Stimulated activated memory B cell treated with anti-CD40 and anti-IgM and Interleukin-4, amounts not matched to agents 10 μg/mL and 1 μg/mL and 100 μg/mL, for 72 hours (primary cell): ENCODE measurements around the gene NR3C1.
A peak's percentile ranks its signal among the peaks of the same experiment; 100 is the strongest.

Source experiments
- ATAC-seq: fragments of 150-1000 bp; cut with Tn5 transposase; 2 replicates; pipeline ENCODE4 v1.10.0; 2021
- H3K27ac Mint-ChIP-seq: one replicate; pipeline ENCODE4 v1.8.0; 2022; ENCODE audit warnings: mild to moderate bottlenecking, mixed read lengths
- H3K27me3 Mint-ChIP-seq: one replicate; pipeline ENCODE4 v1.8.0; 2022; ENCODE audit warnings: mixed read lengths
- H3K36me3 Mint-ChIP-seq: one replicate; pipeline ENCODE4 v1.8.0; 2022; ENCODE audit warnings: mixed read lengths
- H3K4me1 Mint-ChIP-seq: one replicate; pipeline ENCODE4 v1.8.0; 2022; ENCODE audit warnings: mixed read lengths
- H3K4me3 Mint-ChIP-seq: one replicate; pipeline ENCODE4 v1.8.0; 2022; ENCODE audit warnings: mild to moderate bottlenecking, moderate library complexity, mixed read lengths
- H3K9me3 Mint-ChIP-seq: one replicate; pipeline ENCODE4 v1.8.0; 2022; ENCODE audit warnings: mixed read lengths

Gene NR3C1

DNA sequence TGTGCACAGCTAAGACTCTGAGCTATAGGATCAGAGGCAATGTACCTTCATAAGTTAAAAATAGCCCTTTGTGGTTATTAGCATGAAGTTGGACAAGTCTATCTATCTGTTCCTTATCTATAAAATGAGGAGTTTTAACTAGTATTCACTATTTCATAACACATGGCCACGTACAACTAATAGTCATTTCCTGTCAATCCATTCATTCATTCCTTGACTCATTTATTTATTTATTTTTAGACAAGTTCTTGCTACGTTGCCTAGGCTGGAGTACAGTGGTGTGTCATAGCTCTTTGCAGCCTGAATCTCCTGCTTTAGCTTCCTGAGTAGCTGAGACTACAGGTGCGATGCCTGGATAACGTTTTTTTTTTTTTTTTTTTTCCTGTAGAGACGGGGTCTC, 92.1 kb downstream of the NR3C1 start:
- H3K9me3 Mint-ChIP-seq = no peaks in the 10 kb centered on the region
- ATAC-seq = no peak
- H3K36me3 Mint-ChIP-seq = peaks cover 65% of the 10 kb centered on the region
- peaks cover 29% of the 10 kb centered on the region for H3K4me1 Mint-ChIP-seq
- H3K27me3 Mint-ChIP-seq = no peaks in the 10 kb centered on the region
- H3K4me3 Mint-ChIP-seq = no peak overlapping the region
- no peak overlapping the region for H3K27ac Mint-ChIP-seq

DNA sequence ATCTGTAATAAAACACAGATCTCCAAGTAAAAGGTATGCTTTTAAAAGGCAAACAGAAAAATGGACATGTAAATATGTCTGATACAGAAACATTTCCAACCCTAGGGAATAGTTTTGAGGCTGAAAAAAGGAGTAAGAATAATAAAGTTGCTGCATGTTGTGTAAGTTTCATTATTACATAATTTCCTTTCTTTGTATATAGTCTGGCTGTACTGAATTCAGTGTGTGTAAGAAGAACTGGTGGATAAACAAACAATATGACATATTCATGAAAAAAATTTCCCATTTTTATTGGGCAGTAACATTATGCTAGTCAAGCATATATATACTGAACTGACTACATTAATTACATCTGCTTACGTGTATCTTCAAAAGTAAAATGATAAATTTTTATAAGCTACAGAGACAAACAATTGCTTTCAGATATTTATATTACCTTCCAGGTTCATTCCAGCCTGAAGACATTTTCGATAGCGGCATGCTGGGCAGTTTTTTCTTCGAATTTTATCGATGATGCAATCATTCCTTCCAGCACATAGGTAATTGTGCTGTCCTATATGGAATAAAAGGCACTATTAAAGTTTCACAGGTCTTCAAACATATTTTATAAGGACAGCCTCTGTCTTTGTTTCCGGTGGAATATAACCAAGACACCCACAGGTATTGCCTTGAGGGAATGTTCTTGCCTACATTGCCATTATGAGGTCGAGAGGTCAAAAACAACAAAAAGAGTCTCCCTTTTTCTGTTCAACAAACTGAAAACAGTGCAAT, 93.6 kb downstream of the NR3C1 start:
- Mint-ChIP-seq H3K4me1 (peaks cover 32% of the 10 kb centered on the region), H3K4me3 (no peak overlapping the region), H3K36me3 (peaks cover 80% of the 10 kb centered on the region), H3K9me3 (peaks cover 3% of the 10 kb centered on the region), H3K27ac (no peak overlapping the region), H3K27me3 (no peaks in the 10 kb centered on the region)
- no peak for ATAC-seq

DNA sequence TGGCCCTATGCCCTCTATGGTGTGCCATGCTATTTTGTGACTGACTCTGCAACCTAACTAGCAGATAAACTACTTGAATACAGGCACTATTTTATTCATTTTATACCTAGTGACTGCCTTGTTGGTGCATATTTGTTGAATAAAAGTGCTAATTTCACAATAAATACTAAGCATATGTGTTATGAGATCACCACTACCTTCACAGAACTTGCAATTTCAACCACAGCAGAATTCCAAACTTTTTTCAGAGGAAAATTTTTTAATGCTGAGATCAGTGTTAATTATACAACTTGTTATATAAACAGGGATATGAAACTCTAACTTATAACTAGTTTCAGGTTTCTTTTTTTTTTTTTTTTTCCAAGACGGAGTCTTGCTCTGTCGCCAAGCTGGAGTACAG, 94.8 kb downstream of the NR3C1 start:
- peaks cover 3% of the 10 kb centered on the region for H3K9me3 Mint-ChIP-seq

DNA sequence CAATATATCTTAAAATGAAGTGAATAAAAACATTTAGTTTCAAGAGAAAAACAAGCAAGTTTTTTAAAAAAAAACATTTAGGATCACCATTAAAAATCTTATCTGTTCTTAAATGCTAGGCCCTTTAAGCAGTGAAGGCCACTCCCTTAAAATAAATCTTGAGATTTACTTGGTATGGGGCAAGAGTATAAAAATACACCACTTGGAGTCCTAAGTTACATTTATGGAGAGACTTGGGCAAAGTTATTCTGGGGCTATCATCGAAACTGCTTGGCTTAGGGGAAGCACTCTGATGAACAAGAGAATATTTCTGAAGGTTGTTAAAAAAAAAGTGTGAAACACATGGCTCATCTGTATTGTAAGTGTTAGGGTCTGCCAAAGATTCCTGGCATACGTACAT, 97.4 kb downstream of the NR3C1 start:
- Mint-ChIP-seq H3K36me3 (peaks cover 73% of the 10 kb centered on the region), H3K27ac (no peak overlapping the region), H3K27me3 (no peaks in the 10 kb centered on the region), H3K9me3 (peaks cover 3% of the 10 kb centered on the region), H3K4me3 (no peak overlapping the region), H3K4me1 (peaks cover 25% of the 10 kb centered on the region)
- ATAC-seq = no peak

More for the DNA sequence above, 94.8 kb downstream of the NR3C1 start:
- H3K4me1 Mint-ChIP-seq = peaks cover 32% of the 10 kb centered on the region
- H3K36me3 Mint-ChIP-seq = peaks cover 87% of the 10 kb centered on the region
- no peak overlapping the region for H3K27ac Mint-ChIP-seq
- no peaks in the 10 kb centered on the region for H3K27me3 Mint-ChIP-seq
- ATAC-seq = no peak
- H3K4me3 Mint-ChIP-seq = no peak overlapping the region

DNA sequence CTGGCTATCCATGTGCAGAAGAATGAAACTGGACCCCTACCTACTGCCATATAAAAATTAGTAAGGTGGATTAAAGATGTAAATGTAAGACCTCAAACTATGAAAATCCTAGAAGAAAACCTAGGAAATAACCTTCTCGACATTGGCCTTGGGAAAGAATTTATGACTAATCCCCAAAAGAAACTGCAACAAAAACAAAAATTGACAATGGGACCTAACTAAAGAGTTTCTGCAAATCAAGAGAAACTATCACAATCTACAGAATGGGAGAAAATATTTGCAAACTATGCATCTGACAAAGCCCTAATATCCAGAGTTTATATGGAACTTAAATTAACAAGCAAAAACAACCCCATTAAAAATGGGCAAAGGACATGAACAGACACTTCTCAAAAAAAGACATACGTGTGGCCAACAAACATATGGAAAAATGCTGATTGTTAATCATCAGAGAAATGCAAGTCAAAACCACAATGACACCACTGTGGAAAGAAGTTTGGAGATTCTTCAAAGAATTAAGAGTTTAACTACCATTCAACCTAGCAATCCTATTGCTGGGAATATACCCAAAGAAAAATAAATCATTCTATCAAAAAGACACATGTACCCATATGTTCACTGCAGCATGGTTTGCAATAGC, 98.5 kb downstream of the NR3C1 start:
- Mint-ChIP-seq H3K36me3 (peaks cover 71% of the 10 kb centered on the region), H3K4me1 (peaks cover 25% of the 10 kb centered on the region), H3K27ac (no peak overlapping the region), H3K4me3 (no peak overlapping the region), H3K9me3 (peaks cover 3% of the 10 kb centered on the region), H3K27me3 (no peaks in the 10 kb centered on the region)
- ATAC-seq = no peak

DNA sequence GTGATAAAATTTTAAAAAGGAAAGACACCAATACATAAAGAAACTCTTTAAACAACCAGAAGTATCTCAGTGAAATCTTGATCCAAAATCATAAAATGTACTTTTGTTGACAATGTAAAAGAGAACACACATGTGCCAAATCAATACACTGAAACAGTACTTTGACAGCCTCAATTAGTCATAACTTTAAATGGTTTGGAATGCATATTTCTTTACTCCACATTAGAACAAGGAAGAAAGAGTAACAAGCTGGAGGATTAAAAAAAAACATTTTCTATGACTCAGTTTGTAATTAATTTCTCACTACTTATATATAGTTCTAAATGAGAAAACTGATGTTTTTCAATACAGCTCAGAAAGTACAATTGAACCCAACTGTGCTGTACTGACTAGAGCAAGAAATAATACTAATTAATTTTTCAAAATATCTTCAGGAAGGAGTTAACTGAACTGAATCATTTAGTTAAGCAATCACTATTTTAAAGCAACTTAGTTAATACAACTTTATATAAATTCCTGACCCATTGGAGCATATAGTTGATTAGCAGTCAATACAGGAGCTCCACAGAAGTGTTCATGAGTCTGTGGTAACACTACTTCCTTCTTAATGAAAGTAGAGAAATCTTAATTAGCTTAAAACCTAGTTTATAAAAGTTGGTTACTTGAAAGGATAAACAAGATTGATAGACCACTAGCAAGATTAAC, 101.0 kb downstream of the NR3C1 start:
- peaks cover 3% of the 10 kb centered on the region for H3K9me3 Mint-ChIP-seq
- no peak overlapping the region for H3K27ac Mint-ChIP-seq
- peaks cover 60% of the 10 kb centered on the region for H3K36me3 Mint-ChIP-seq
- peaks cover 30% of the 10 kb centered on the region for H3K4me1 Mint-ChIP-seq
- H3K27me3 Mint-ChIP-seq = no peaks in the 10 kb centered on the region
- H3K4me3 Mint-ChIP-seq = no peak overlapping the region
- ATAC-seq = no peak

DNA sequence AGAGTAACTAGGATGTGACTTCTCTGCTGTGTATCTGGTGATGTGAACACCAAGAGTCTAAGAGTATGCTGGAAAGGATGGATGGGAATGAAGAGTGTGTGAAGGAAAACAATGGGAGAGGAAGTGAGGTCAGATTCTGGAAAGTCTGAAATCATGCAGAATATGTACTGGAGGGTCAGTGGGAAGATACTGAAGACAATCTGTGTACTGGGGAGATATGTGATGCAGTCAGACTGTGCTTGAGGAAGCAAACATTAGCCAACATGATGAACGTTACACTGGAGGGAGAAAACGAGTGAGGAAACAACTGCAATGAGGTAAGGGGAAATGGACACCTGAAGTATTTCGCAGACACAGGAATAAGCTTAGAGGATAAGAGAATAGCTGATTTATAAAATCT, 105.7 kb downstream of the NR3C1 start:
- H3K4me3 Mint-ChIP-seq = no peak overlapping the region
- peaks cover 38% of the 10 kb centered on the region for H3K36me3 Mint-ChIP-seq

DNA sequence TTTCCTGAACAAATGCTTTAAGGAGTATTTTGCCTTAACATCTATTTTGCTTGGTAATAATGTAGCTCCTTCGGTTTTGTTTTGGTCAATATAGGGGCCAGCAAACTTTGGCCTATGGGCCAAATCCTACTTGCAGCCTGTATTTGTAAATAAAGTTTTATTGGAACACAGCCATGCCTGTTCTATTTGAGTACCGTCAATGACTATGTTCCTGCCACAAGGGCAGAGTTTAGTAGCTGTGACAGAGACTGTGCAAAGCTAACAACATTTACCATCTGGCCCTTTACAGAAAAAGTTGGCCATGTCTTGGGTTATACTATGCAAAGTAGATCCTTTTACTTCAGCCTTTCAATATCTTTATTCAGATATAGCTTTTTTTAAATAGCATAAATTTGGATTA, 113.4 kb downstream of the NR3C1 start:
- H3K9me3 Mint-ChIP-seq = no peaks in the 10 kb centered on the region
- peaks cover 70% of the 10 kb centered on the region for H3K36me3 Mint-ChIP-seq
- H3K4me3 Mint-ChIP-seq = no peak overlapping the region
- ATAC-seq = no peak
- H3K27ac Mint-ChIP-seq = no peak overlapping the region
- H3K27me3 Mint-ChIP-seq = no peaks in the 10 kb centered on the region
- peaks cover 24% of the 10 kb centered on the region for H3K4me1 Mint-ChIP-seq

More for the DNA sequence above, 105.7 kb downstream of the NR3C1 start:
- Mint-ChIP-seq H3K4me1 (peaks cover 8% of the 10 kb centered on the region), H3K9me3 (no peaks in the 10 kb centered on the region), H3K27ac (no peak overlapping the region), H3K27me3 (no peaks in the 10 kb centered on the region)
- no peak for ATAC-seq

DNA sequence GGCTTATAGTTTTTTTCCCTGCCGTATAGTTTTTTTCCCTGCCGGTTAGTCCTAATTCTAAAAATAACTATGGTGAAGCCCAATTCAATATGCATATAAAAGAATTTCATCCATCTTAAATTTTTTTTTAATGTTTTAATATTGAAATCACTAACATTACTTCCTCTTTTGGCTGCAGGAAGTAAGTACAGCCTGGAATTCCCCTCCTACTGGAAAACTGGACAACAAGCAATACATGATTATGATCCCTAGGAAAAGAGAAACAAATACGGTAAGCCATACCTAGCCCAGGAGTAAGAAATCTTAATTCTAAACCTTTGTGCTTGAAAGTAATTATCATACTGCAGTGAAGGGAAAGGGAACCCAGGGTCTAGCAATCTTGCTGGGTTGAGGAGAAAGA, 119.0 kb downstream of the NR3C1 start:
- no peaks in the 10 kb centered on the region for H3K27me3 Mint-ChIP-seq
- ATAC-seq = no peak
- peaks cover 65% of the 10 kb centered on the region for H3K36me3 Mint-ChIP-seq
- H3K4me1 Mint-ChIP-seq = peaks cover 24% of the 10 kb centered on the region
- no peak overlapping the region for H3K4me3 Mint-ChIP-seq
- peak overlapping the region; percentile 46 for H3K27ac Mint-ChIP-seq
- no peaks in the 10 kb centered on the region for H3K9me3 Mint-ChIP-seq

DNA sequence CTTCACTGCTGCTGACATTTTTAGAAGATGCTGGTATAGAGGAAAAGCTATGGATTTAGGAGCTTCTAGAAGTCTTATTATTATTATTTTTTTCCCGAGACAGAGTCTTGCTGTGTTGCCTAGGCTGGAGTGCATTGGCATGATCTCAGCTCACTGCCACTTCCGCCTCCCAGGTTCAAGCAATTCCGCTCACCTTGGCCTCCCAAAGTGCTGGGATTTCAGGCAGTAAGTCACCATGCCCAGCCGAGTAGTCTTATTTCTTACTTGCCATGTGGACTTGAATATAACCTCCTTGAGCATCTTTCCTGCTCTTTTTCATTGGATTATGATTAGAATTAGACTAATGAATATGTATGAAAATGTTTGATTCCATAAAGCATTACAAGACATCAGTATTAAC, 119.5 kb downstream of the NR3C1 start:
- H3K9me3 Mint-ChIP-seq = no peaks in the 10 kb centered on the region
- no peak overlapping the region for H3K27ac Mint-ChIP-seq
- peaks cover 61% of the 10 kb centered on the region for H3K36me3 Mint-ChIP-seq
- H3K4me3 Mint-ChIP-seq = no peak overlapping the region
- H3K4me1 Mint-ChIP-seq = peaks cover 24% of the 10 kb centered on the region
- H3K27me3 Mint-ChIP-seq = no peaks in the 10 kb centered on the region
- ATAC-seq = no peak

DNA sequence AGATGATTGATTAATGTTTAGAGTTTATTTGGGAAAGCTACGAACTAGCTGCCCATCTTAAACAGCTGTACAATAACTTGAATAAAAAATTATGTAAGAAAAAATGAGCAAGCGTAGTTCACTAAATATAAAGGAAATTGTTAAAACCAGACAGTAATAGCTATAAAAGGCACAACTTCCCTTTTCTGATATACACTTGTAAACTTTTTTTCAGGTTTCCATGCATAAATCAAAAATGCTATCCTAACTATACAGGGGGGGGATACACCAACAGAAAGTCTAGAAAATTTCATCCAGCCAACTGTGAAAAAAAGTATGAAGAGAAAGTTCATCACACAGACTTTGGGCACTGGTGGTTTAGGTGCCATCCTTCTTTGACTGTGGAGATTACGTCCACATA, 122.3 kb downstream of the NR3C1 start:
- no peak overlapping the region for H3K4me3 Mint-ChIP-seq
- H3K9me3 Mint-ChIP-seq = no peaks in the 10 kb centered on the region
- H3K27ac Mint-ChIP-seq = no peak overlapping the region
- H3K36me3 Mint-ChIP-seq = peaks cover 52% of the 10 kb centered on the region
- peaks cover 16% of the 10 kb centered on the region for H3K4me1 Mint-ChIP-seq
- no peak for ATAC-seq
- no peaks in the 10 kb centered on the region for H3K27me3 Mint-ChIP-seq

DNA sequence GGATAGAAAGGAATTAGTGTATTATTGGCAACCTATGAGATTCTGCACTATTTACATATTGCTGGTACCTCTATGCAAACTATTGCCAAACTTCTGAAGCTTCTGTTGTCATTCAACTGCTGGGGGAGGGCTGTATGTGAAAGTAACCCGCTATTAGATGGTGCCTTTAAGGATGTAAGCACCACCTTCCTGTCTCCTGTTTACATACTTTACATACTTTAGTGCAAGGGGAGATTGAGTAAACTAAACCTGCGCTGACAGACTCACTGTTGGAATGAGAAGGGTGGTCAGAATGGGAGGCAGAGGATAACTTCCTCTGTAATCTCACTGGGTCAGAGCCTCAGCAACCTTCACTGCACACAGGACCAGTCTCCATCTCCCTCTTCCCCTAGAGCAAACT, 123.8 kb downstream of the NR3C1 start:
- Mint-ChIP-seq H3K36me3 (peaks cover 47% of the 10 kb centered on the region), H3K4me1 (peaks cover under 1% of the 10 kb centered on the region), H3K27me3 (no peaks in the 10 kb centered on the region), H3K9me3 (no peaks in the 10 kb centered on the region), H3K27ac (no peak overlapping the region), H3K4me3 (no peak overlapping the region)
- no peak for ATAC-seq

DNA sequence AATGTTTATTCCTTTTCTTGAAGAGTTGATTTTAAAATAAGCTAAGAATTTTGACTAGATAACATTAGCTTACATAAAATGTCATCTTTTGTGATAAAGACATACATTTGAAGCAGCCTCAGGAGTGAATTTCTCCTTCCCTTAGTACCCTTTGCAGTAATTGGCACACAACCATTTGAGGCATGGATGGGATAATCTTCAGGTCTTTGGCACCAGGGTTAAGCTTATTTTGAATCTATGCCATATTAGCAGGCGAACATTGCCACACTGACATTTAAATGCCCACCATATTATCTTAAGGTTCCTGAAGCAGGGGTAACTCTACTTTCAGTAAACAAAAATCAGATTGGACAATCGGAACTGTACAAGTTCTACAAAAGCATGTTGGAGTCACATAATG, 126.0 kb downstream of the NR3C1 start:
- Mint-ChIP-seq H3K27ac (no peak overlapping the region), H3K9me3 (no peaks in the 10 kb centered on the region), H3K4me1 (no peaks in the 10 kb centered on the region), H3K36me3 (peaks cover 35% of the 10 kb centered on the region), H3K4me3 (no peak overlapping the region), H3K27me3 (no peaks in the 10 kb centered on the region)
- no peak for ATAC-seq

DNA sequence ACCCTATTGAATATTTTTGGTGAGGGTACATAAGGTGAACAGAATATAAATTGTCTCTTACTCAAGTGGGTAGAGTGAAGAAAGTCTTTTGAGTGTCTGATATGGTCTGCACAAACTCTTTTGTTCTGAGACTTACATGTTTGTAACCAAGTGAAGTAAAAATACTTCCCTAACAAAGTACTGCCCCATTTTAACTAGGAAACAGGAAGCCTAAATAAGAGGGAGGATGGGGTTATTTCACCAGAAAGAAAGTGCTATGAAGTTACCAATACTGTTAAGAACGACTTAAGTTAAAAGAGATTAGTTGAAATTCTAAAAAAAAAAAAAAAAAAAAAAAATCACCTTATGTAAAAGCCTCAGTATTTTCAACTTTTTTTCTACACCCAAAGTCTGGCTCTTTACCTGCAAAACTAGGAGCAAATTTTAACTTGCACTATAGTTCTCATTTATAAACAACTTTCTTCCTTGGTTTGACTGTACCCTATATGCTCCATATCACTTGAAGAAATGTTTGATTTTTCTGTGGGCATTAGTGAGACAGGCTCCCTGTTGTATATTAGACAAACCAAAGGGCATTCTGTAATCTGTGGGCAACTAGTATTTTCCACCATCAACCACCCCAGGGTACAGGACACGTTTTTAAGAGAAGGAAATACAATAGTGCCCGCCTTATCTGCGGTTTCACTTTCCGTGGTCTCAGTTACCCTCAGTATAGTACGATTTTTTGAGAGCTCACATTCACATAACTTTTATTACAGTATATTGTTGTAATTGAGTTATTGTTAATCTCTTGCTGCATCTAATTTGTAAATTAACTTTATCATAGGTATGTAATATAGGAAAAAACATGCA, 127.7 kb downstream of the NR3C1 start:
- ATAC-seq = no peak
- no peak overlapping the region for H3K4me3 Mint-ChIP-seq
- H3K9me3 Mint-ChIP-seq = no peaks in the 10 kb centered on the region
- no peaks in the 10 kb centered on the region for H3K27me3 Mint-ChIP-seq
- no peaks in the 10 kb centered on the region for H3K4me1 Mint-ChIP-seq
- no peak overlapping the region for H3K27ac Mint-ChIP-seq
- H3K36me3 Mint-ChIP-seq = peaks cover 37% of the 10 kb centered on the region

DNA sequence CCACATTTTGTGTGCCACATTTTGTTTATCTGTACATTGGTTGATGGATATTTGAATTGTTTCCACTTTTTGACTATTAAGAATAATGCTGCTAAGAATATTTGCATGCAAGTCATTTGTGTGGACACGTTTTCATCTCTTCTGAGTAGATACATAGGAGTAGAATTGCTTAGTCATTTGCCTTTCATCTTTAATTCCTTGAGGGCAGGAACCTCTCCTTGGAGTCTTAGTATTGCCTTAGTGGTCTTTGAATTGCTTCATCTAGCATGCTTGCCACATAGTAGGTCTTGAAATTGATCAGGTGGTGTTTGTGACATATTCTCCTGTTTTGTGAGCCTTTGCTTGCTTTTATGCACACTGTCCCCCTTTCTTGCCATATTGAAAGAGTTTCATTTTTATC, 128.5 kb downstream of the NR3C1 start:
- Mint-ChIP-seq H3K27me3 (no peaks in the 10 kb centered on the region), H3K4me1 (no peaks in the 10 kb centered on the region), H3K9me3 (no peaks in the 10 kb centered on the region), H3K36me3 (peaks cover 31% of the 10 kb centered on the region), H3K4me3 (no peak overlapping the region), H3K27ac (no peak overlapping the region)
- ATAC-seq = no peak
